Measurements from ENCODE around the gene YIF1A.

The YIF1A gene

GRCh38 chr11:66239998-66240780, 48.8 kb downstream of the YIF1A start:
- DNase-seq, result no peak

GRCh38 chr11:66239511-66239910, 49.4 kb downstream of the YIF1A start:
- DNase-seq, result no peak

- no peak for DNase-seq
These were observed 50.0 kb downstream of the YIF1A start for GRCh38 chr11:66238786-66239413.

- no peak for DNase-seq
These were observed 51.1 kb downstream of the YIF1A start for GRCh38 chr11:66237867-66238266.

- no peak for DNase-seq
These were observed 53.8 kb downstream of the YIF1A start for GRCh38 chr11:66235141-66235540.

All from DMS79 treated with DMSO at 0.1 percent for 48 hours (cell line).